ENCODE results near the gene MARCHF10.

The MARCHF10 gene

GRCh38 chr17:62816282-62816839 is 8.2 kb upstream of the MARCHF10 start:
- no peak for TF ChIP-seq CTCF (conservative IDR thresholded peaks at IDR 0.05)
- H3K27ac ChIP-seq, result no peak overlapping the region

GRCh38 chr17:62809656-62810055 is 1.5 kb upstream of the MARCHF10 start:
- TF ChIP-seq CTCF (conservative IDR thresholded peaks at IDR 0.05), result no peak
- no peak overlapping the region for H3K27ac ChIP-seq

GRCh38 chr17:62808576-62808970 is 459 bp upstream of the MARCHF10 start:
- no peak for TF ChIP-seq CTCF (conservative IDR thresholded peaks at IDR 0.05)
- no peak overlapping the region for H3K27ac ChIP-seq

- TF ChIP-seq CTCF (conservative IDR thresholded peaks at IDR 0.05), result no peak
- H3K27ac ChIP-seq, result no peak overlapping the region
Observed at GRCh38 chr17:62805234-62805633, 2.9 kb downstream of the MARCHF10 start.

GRCh38 chr17:62804822-62805221 is 3.3 kb downstream of the MARCHF10 start:
- TF ChIP-seq CTCF (conservative IDR thresholded peaks at IDR 0.05), result no peak
- no peak overlapping the region for H3K27ac ChIP-seq

- no peak overlapping the region for H3K27ac ChIP-seq
- no peak for TF ChIP-seq CTCF (conservative IDR thresholded peaks at IDR 0.05)
Observed at GRCh38 chr17:62804025-62804424, 4.1 kb downstream of the MARCHF10 start.

GRCh38 chr17:62802561-62803205 is 5.4 kb downstream of the MARCHF10 start:
- H3K27ac ChIP-seq, result no peak overlapping the region
- no peak for TF ChIP-seq CTCF (conservative IDR thresholded peaks at IDR 0.05)

Data from VCaP (cell line).